Effector memory CD8-positive, alpha-beta T cell (primary cell): ENCODE measurements around the gene STK11.

Source experiments
- ATAC-seq: fragments of 150-1000 bp; cut with Tn5 transposase; replicated peaks from 2 replicates; pipeline ENCODE4 v1.10.0; 2021; ENCODE audit warnings: mild to moderate bottlenecking, moderate library complexity
- DNase-seq, 3 experiments: peaks; one replicate each; pipeline ENCODE4 v3.0.0; 2021
- H3K27ac Mint-ChIP-seq, 2 donors: one replicate each; pipeline ENCODE4 v1.8.0; 2022; ENCODE audit warnings: mild to moderate bottlenecking in 2 of 2, mixed read lengths in 2 of 2, moderate library complexity in 2 of 2
- H3K27me3 Mint-ChIP-seq, 2 donors: one replicate each; pipeline ENCODE4 v1.8.0; 2022; ENCODE audit warnings: mixed read lengths in 2 of 2
- H3K36me3 Mint-ChIP-seq: one replicate; pipeline ENCODE4 v1.8.0; 2022; ENCODE audit warnings: mild to moderate bottlenecking, moderate library complexity, mixed read lengths; ENCODE audit not compliant: insufficient read depth
- H3K4me1 Mint-ChIP-seq, 2 donors: one replicate each; pipeline ENCODE4 v1.8.0; 2022; ENCODE audit warnings: low read depth in 2 of 2, mixed read lengths in 2 of 2
- H3K4me3 Mint-ChIP-seq, 2 donors: one replicate each; pipeline ENCODE4 v1.8.0; 2022; ENCODE audit warnings: mild to moderate bottlenecking in 2 of 2, mixed read lengths in 2 of 2, moderate library complexity in 2 of 2
- H3K9me3 Mint-ChIP-seq, 2 donors: one replicate each; pipeline ENCODE4 v1.8.0; 2022; ENCODE audit warnings: mixed read lengths in 2 of 2

The STK11 gene

DNA sequence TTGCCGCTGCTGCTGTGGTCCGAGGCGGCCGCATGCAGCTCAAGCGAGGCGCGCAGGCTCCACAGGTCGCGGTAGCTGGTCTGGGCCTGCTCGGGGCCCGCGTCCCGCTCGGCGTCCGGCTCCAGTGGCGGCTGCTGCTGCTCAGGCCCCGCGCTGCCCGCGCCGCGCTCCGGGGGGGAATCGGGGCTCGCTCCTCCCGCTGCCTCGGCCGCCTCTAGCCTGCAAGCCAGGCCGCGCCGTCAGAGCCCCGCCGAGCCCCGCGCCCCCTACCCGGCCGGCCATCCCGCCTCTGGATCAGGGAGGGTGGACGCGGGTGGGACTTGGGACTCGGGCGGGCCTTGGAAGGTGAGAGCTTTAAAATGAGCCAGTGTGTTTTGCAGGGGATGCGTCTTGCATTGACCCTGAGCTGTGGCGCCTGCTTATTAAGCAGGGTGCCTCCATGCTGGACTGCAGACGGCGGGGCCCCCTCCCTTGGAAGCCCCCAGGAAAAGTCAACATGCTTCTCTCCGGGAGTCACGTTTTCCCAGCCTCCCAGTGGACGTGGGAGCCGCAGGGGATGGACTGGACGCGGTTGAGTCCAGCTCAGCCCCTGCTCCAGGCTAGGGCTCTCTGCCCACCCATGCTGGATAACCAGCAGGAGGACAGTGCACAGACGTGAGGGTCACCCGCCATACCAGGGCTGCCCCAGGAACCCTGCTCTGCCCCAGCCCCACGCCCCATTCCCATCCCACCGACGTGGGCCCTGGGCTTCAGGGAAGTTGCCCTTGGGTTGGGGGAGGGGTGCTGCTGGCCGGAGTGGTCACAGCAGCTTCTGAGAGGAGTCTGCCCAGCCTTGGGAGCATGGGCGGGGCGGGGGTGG lies 24.6 kb downstream of the STK11 start:
- ATAC-seq, result no peak
- peaks cover 3% of the 10 kb centered on the region for H3K36me3 Mint-ChIP-seq
- no peak overlapping the region for H3K27ac Mint-ChIP-seq
- no peak overlapping the region for H3K4me3 Mint-ChIP-seq
- no peak for DNase-seq
- no peaks in the 10 kb centered on the region for H3K4me1 Mint-ChIP-seq
- H3K27me3 Mint-ChIP-seq, result no peaks in the 10 kb centered on the region
- H3K9me3 Mint-ChIP-seq, result no peaks in the 10 kb centered on the region

DNA sequence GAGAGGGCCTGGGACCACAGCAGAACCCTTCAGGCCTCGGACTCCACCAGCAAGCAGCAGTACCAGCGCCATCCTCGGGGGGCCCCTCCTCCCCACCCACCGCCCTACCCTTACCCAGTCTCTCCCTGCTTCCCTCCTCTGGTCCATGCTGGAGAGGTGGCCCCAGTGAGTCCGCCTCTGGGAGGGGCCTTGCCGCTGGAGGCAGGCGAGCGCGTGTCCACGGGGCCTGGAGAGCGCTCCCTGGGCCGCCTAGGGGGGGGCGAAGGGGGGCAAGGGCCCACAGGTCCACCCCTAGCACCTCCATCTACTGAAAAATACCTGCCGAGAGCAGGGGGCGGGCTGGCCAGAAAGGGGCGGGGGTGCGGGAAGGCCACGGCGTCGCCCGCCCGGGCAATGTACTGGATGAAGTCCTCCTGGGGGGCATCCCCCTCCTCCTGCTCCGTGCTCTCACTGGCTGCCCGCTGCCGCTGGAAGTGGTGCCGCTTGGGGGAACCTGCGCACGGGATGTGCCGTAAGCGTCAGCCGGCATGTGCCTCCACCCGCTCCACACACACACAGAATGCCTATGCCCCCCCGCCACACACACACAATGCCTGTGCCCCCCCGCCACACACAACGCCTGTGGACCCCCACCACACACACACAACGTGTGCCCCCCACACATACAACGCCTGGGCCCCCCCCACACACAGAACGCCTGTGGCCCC lies 25.4 kb downstream of the STK11 start:
- ATAC-seq (no peak), DNase-seq (no peak)
- no peaks in the 10 kb centered on the region for H3K4me1 Mint-ChIP-seq
- peaks cover 3% of the 10 kb centered on the region for H3K36me3 Mint-ChIP-seq
- H3K9me3 Mint-ChIP-seq, result no peaks in the 10 kb centered on the region
- H3K27me3 Mint-ChIP-seq, result no peaks in the 10 kb centered on the region
- no peak overlapping the region for H3K27ac Mint-ChIP-seq
- no peak overlapping the region for H3K4me3 Mint-ChIP-seq

DNA sequence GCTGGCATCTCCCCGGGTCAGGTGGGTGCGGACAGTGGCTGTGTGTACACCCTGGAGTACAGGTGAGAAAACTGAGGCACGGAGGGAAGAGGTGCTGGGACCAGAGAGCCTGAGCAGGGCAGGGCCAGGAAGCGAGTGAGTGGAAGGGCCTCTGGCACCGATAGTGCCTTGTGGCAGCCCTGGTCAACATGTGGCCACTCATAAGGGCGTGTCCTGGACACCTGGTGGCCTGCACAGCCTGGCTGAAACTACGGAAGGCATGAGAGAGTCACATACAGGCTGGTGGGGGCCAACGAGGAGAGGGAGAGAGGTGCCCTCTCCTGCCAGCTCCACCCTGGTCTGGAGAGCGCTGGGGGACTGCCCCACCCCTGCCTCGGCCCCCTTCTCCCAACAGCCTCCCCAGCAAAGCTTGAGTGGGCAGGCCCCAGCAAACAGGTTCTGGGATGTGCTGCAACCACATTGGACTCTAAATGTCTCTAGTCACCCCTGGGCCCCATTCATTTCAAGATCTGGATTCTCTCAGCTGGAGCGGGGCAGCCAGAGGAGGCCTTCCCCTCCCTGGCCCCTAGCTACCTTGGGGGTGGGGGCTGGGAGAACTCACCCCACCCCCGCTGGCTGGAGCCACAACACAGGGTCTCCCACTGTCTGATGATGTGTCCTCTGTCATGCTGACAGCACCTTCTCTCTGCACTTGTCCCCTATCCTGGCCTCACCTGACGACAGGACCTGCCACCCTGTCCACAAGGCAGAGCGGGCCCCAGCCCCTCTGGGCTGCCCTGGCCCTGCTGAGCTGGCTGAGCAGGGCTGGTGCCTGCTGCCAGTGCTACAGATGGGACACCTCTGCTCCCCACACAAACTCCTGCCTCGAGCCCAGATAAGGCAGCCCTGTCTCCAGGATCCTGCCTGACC lies 26.4 kb downstream of the STK11 start:
- peaks cover 3% of the 10 kb centered on the region for H3K36me3 Mint-ChIP-seq
- no peaks in the 10 kb centered on the region for H3K9me3 Mint-ChIP-seq
- DNase-seq (no peak), ATAC-seq (no peak)
- H3K4me3 Mint-ChIP-seq, result no peak overlapping the region
- H3K27me3 Mint-ChIP-seq, result no peaks in the 10 kb centered on the region
- peaks cover 0 to 2% of the 10 kb centered on the region in 2 donors for H3K4me1 Mint-ChIP-seq
- peak overlapping the region in 1 of 2 donors; percentile 75 for H3K27ac Mint-ChIP-seq

DNA sequence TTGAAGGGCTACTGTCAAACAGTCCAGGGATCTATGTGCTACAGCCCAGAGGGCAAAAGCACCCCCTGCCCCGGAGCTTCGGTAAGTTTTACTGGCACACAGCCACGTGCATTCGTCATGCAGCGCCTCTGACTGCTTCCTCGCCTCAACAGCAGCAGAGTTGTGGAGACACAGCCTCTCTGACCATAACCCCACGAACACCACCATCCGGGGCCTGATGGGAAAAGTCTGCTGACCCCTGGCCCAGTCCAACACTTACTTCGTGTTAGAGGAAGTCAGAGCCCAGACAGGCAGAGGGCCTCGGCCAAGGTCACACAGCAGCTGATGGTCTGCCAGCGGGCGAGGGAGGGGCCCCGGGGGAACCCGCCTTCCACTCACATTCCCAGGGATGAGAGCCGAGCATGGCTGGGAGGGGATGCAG lies 27.1 kb downstream of the STK11 start:
- no peaks in the 10 kb centered on the region for H3K9me3 Mint-ChIP-seq
- no peak overlapping the region for H3K4me3 Mint-ChIP-seq
- H3K27me3 Mint-ChIP-seq, result no peaks in the 10 kb centered on the region
- peak overlapping the region in 1 of 2 donors; percentile 75 for H3K27ac Mint-ChIP-seq
- H3K36me3 Mint-ChIP-seq, result peaks cover 3% of the 10 kb centered on the region
- DNase-seq (no peak), ATAC-seq (no peak)
- peaks cover 0 to 2% of the 10 kb centered on the region in 2 donors for H3K4me1 Mint-ChIP-seq

- Mint-ChIP-seq H3K4me3 (no peak overlapping the region), H3K36me3 (peaks cover under 1% of the 10 kb centered on the region), H3K27ac (no peak overlapping the region), H3K4me1 (peaks cover under 1 to 3% of the 10 kb centered on the region in 2 donors), H3K9me3 (no peaks in the 10 kb centered on the region), H3K27me3 (peaks cover 1% of the 10 kb centered on the region in 2 donors)
- no peak for ATAC-seq
- DNase-seq, result no peak
Observed at GRCh38 chr19:1233115-1233667, 27.6 kb downstream of the STK11 start.

DNA sequence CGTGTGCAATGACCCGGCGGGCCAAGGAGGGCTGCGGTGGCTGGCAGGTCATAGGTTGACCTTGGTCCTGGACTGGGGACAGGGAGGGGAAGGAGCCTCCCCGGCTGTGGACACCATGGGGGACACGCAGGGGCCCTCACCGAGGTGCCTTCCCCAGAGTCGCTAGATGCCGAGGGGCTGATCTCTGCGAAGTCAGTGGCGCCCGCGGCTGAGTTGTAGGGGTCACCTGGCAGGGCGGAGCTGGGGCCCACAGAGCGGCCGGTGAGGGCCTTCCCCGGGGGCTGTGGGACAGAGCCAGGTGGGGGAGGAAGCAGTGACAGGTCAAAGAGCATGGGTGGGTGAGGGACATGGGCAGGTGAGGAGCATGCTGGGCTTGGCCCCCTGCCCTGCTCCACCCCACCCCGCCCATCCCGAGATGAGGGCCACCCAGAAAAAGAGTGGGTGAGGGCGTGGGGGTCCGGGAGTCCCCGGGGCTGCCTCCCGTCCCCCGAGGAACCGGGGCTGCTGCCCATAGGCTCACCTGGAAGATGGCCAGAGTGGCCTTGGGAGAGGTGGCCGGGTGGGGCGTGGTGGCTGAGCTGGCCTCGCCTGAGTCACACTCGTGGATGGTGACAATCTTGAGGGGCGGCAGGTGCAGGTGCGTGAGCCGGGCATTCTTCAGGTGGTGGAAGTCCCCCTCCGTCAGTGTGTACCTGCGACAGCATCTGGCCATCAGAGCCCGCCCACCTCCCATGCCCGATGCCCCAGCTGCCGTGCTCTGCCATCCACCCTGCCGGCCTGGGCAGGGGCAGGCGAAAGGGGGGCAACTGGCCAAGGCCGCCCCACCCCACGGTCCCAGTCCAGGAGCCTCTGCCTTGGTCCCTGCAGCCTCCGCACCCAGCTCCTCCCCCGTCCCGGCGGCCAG lies 28.7 kb downstream of the STK11 start:
- peaks cover 6% of the 10 kb centered on the region for H3K36me3 Mint-ChIP-seq
- peaks cover 8 to 11% of the 10 kb centered on the region in 2 donors for H3K4me1 Mint-ChIP-seq
- ATAC-seq, result no peak
- no peak for DNase-seq
- H3K9me3 Mint-ChIP-seq, result no peaks in the 10 kb centered on the region
- H3K27ac Mint-ChIP-seq, result no peak overlapping the region
- H3K27me3 Mint-ChIP-seq, result peaks cover 10 to 11% of the 10 kb centered on the region in 2 donors
- no peak overlapping the region for H3K4me3 Mint-ChIP-seq

DNA sequence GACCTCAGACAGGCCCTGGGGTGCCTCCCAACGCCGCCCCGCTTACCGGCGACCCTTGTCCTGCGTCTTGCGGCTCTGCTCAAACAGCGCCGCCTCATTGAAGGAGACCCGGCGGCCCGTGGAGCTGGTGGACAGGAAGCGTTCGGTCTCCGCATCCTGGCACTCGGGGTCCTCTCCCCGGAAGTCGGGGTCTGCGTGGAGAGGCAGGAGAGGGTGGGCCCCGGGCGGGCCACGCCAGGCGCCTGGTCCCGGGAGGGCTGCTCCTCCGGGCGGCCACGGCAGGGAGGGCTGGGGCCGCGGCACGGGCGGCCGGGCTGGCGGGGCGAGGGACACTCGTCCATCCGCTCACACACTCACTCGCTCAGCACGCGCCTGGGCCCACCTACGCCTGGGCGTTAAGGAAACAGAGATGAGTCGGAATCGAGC lies 29.4 kb downstream of the STK11 start:
- Mint-ChIP-seq H3K27me3 (peaks cover 10 to 11% of the 10 kb centered on the region in 2 donors), H3K4me1 (peaks cover 8 to 13% of the 10 kb centered on the region in 2 donors), H3K9me3 (no peaks in the 10 kb centered on the region), H3K36me3 (peaks cover 6% of the 10 kb centered on the region), H3K4me3 (no peak overlapping the region), H3K27ac (no peak overlapping the region)
- DNase-seq, result no peak
- no peak for ATAC-seq

GRCh38 chr19:1235625-1236538 lies 30.3 kb downstream of the STK11 start:
- Mint-ChIP-seq H3K4me3 (peak overlapping the region; percentile 57 to 60), H3K27me3 (peaks cover 10 to 11% of the 10 kb centered on the region in 2 donors), H3K36me3 (peaks cover 13% of the 10 kb centered on the region), H3K27ac (no peak overlapping the region), H3K9me3 (no peaks in the 10 kb centered on the region), H3K4me1 (peaks cover 8 to 13% of the 10 kb centered on the region in 2 donors)
- ATAC-seq, result no peak
- no peak for DNase-seq

- Mint-ChIP-seq H3K4me3 (peak overlapping the region; percentile 57 to 60), H3K9me3 (no peaks in the 10 kb centered on the region), H3K4me1 (peaks cover 12 to 18% of the 10 kb centered on the region in 2 donors), H3K36me3 (peaks cover 20% of the 10 kb centered on the region), H3K27ac (no peak overlapping the region), H3K27me3 (peaks cover 10 to 11% of the 10 kb centered on the region in 2 donors)
- ATAC-seq (no peak), DNase-seq (no peak)
Observed at GRCh38 chr19:1236576-1236975, 31.0 kb downstream of the STK11 start.

- Mint-ChIP-seq H3K4me3 (peak overlapping the region; percentile 57 to 59), H3K27me3 (peaks cover 10 to 11% of the 10 kb centered on the region in 2 donors), H3K9me3 (no peaks in the 10 kb centered on the region), H3K36me3 (peaks cover 20% of the 10 kb centered on the region), H3K4me1 (peaks cover 14 to 18% of the 10 kb centered on the region in 2 donors), H3K27ac (no peak overlapping the region)
- no peak for DNase-seq
- ATAC-seq, result no peak
Observed at GRCh38 chr19:1237027-1237659, 31.6 kb downstream of the STK11 start.

- Mint-ChIP-seq H3K4me3 (peak within 1 kb of the TSS; percentile 85 to 89), H3K36me3 (peaks cover 23% of the 10 kb centered on the region), H3K4me1 (peaks cover 18 to 23% of the 10 kb centered on the region in 2 donors), H3K9me3 (no peaks in the 10 kb centered on the region), H3K27ac (peak within 1 kb of the TSS; percentile 77 to 81), H3K27me3 (peaks cover 10 to 11% of the 10 kb centered on the region in 2 donors)
- DNase-seq (no peak), ATAC-seq (peak; percentile 1)
Observed at GRCh38 chr19:1237754-1238368, 32.3 kb downstream of the STK11 start, which contains the start of gene CBARP. CBARP (minus strand) TSS chr19:1238005; CDS start chr19:1236100, 1,905 bp downstream.
